CD4-positive, alpha-beta T cell treated with Interleukin-17A for 1 hour (primary cell): ENCODE measurements around the gene ZNF695.
A peak's percentile ranks its signal among the peaks of the same experiment; 100 is the strongest.
"Not testable (repeated sequence)": the region's sequence is repeated elsewhere in the genome, so short reads cannot be mapped to it uniquely, and the experiment has no call there.

Experiments
- DNase-seq: peaks from one replicate; pipeline ENCODE4 v3.0.0-alpha.2; 2020

Gene ZNF695

DNA sequence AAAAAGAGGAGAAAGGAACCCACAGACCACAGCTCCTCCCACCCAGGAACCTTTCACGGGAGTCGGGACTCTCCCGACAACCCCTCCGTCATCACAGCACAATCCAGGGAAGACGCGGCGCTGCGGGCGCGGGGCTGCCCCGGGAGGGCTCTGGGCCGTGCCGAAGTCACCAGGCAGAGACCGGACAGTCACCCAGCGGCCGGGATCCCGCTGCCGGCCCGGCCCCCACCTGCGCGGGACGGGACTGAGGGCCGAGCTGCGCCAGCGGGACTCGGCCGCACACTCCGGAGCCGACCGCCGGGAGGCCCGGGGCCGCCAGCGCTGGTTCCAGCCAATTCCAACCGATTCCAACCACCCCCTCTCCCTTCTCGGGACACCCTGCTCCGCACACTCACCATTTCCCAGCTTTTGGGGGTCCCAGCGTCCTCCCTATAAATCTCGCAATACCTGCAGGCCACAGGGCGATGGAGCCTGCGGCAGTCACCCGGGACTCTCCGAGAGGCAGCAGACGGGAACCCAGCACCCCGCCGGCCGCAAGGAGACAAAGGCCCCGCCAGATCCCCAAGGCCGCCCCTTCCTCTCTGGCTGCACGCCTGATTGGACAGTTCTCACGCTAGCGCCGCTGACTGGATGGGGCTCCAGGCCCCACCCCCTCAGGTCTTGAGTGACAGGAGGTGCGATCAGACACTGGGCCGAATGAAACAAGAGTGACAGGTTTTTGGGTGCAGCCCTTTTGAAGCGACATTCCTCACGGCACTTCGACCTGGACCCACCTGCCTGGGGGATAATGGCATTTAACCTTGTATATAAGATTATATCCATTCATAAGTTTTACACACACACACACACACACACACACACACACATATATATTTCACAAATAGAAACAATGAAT, at the start of gene ZNF695:
TSS of gene ZNF695 (minus strand) at position 547 of the 895 bp plus-strand sequence. CDS start at position 398, 149 bp downstream.
- DNase-seq = peak; percentile 32

DNA sequence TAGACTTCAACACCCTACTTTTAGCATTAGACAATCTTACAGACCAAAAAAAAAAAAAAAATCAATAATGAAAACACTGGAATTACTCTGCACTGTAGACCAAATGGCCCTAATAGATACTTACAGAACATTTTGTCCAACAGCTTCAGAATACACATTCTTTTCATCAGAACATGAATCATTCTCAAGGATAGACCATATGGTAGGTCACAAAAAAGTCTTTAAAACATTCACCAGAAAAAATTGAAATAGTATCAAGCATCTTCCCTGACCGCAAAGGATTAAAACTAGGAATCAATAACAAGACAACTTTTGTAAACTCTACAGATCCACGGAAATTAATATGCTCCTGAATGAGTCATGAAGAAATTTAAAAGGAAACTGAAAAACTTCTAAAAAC, 48.2 kb upstream of the ZNF695 start:
- no peak for DNase-seq

DNA sequence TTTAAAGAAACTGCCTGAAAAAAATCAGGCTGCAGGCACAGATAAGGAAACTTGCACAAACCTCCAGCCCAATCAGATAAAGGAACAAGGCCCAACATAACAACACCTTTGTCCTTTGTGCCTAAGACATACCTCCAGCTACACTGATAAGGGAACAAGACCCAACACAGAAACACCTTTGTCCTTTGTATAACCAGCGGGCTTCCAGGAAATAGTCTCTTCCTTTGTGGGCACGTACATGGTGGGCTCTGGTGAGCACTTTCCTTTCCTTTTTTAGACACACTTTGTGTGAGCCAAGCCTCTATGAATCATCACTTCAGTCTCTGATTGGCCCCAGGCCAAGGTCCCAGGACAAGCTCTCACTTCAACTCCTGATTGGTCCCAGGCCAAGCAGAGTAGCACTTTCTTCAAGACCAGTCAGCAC, 47.1 kb upstream of the ZNF695 start:
- no peak for DNase-seq

DNA sequence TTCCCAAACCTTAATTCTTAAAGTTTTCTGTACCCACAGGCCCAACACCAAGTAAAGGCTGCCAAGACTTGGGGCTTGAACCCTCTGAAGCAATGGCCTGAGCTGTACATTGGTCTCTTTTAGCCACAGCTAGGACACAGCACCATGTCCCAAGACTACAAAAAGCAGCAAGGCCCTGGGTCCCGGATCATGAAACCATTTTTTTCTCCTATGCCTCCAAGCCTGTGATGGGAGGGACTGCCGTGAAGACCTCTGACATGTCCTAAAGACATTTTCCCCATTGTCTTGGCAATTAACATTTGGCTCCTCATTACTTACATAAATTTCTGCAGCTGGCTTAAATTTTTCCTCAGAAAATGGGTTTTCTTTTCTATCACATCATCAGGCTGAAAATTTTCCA, 39.8 kb upstream of the ZNF695 start:
- DNase-seq = no peak

DNA sequence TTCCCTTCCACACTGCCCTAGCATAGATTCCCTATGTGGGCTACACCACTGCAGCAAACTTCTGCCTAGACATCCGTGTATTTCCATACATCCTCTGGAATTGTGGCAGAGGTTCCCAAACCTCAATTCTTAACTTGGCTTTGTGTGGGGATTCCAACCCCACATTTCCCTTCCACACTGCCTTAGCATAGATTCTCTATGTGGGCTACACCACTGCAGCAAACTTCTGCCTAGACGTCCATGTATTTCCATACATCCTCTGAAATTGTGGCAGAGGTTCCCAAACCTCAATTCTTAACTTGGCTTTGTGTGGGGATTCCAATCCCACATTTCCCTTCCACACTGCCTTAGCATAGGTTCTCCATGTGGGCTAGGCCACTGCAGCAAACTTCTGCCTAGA, 39.4 kb upstream of the ZNF695 start:
- no peak for DNase-seq

DNA sequence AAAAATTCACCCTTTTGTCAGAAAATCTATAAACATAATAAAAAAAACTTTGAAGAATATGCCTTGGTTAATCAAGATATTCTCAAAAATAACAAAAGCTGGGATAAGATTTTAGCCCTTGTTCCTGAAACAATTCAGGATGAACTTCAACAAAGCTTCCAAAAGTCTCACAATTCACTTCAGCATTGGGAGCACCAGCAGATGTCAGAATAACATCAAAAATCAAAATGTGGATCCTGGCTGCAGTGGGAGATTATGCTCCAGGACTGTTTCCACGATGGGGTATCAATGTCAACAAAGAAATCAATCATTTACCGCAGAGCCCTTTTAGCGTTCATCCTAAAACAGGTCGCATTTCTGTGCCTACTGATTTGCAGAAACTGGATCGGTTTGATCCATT, 35.5 kb upstream of the ZNF695 start:
- DNase-seq = no peak

DNA sequence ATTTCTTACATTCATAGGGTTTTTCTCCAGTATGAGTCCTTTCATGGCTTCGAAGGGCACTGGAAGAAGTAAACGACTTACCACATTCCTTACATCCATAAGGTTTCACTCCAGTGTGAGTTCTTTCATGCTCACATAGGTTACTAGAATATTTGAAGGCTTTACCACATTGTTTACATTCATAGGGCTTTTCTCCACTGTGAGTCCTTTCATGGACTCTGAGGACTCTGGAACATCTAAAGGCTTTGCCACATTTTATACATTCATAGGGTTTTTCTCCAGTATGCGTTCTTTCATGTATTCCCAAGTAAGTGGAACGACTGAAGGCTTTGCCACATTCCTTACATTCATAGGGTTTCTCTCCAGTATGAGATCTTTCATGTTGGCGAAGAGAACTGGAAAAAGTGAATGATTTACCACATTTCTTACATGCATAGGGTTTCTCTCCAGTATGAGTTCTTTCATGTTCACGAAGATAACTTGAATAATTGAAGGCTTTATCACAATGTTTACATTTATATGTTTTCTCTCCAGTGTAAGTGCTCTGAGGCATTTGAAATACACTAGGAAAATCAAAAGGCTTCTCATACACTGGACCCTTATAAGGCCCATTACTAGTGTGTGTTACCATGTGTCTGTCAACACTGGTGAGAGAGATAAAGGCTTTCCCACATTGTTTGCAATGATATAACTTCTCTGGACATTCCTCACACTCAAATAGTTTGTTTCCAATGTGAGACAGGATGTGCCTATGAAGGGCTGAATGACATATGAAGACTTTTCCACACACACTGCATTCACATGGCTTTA, 29.9 kb upstream of the ZNF695 start:
- DNase-seq = no peak

DNA sequence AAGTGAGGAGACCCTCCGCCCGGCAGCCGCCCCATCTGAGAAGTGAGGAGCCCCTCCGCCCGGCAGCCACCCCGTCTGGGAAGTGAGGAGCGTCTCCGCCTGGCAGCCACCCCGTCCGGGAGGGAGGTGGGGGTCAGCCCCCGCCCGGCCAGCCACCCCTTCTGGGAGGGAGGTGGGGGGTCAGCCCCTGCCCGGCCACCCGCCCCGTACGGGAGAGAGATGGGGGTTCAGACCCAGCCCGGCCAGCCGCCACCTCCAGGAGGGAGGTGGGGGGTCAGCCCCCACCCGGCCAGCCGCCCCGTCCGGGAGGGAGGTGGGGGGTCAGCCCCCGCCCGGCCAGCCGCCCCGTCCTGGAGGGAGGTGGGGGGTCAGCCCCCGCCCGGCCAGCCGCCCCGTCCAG, 24.4 kb upstream of the ZNF695 start:
- DNase-seq = not testable (repeated sequence)

DNA sequence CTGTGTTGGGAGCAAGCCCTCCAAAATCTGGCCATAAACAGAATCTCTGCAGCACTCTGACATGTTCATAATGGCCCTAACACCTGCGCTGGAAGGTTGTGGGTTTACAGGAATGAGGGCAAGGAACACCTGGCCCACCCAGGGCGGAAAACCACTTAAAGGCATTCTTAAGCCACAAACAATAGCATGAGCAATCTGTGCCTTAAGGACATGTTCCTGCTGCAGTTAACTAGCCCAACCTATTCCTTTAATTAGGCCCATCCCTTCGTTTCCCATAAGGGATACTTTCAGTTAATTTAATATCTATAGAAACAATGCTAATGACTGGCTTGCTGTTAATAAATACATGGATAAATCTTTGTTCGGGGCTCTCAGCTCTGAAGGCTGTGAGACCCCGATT, 16.8 kb upstream of the ZNF695 start:
- DNase-seq = not testable (repeated sequence)

DNA sequence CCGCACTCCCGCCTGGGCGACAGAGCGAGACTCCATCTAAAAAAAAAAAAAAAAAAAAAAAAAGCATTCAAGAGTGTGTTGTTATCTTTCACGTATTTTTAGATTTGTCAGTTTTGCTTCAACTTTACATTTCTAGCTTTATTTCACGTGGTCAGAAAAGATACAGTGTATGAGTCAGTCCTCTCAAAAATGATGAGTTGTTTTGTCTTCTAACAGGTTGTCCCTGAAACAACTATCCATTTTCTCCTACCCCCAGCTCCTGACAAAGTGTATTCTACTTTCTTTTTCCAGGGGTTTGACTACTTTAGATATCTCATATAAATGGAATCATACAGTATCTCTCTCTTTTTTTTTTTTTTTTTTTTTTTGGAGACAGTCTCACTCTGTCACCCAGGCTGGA, 5.5 kb upstream of the ZNF695 start:
- no peak for DNase-seq

DNA sequence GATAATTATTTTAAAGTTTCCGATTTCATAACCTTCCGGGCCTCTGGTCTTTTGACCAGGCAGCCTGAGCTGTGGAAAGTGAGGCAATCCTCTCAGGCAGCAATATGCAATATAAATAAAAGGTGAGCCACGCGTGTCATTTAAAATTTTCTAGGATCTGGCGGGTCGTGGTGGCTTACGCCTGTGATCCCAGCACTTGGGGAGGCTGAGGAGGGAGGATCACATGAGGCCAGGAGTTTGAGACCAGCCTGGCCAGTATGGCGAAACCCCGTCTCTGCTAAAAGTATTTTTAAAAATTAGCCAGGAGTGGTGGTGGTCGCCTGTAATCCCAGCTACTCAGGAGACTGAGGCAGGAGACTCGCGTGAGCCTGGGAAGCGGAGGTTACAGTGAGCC, 546 bp upstream of the ZNF695 start:
- DNase-seq = no peak

DNA sequence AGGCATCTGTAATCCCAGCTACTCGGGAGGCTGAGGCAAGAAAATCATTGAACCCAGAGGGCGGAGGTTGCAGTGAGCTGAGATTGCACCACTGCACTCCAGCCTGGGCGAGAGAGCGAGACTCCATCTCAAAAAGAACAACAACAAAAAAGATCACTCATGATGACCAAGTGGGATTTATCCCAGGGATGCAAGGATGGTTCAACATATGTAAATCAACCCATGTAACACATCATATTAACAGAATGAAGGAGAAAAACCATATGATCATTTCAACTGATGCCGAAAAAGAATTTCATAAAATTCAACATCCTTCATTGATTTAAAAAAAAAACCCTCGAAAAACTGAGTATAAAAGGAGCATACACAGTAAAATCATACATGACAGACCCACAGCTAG, 3.8 kb downstream of the ZNF695 start:
- DNase-seq = not testable (repeated sequence)

DNA sequence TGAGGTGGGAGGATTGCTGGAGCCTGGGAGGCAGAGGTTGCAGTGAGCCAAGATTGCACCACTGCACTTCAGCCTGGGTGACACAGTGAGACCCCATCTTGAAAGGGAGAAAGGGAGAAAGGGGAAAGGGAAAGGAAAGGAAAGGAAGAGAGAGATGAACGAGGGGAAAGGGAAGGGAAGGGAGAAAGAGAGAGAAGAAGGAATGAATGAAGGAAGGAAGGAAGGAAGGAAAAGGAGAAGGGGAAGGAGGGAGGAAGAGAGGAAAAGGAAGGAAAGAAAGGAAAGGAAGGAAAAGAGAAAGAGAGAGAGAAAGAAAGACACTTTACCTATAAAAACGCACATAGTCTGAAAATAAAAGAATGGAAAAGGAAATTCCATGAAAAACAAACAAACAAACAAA, 18.0 kb downstream of the ZNF695 start:
- no peak for DNase-seq

DNA sequence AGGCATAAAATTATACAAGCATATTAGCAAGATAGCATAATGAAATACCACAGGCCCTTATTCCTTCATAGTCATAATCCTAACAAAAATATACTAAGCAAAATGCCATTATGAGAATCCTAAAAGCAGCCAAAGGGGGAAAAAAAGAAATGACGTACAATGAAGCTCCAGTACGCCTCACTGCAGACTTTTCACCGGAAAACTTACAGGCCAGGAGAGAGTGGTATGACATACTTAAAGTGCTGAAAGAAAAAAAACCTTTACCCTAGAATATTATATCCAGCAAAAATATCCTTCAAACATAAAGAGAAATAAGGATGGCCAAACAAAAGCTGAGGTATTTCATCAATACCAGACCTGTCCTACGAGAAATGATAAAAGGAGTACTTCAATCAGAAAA, 19.5 kb downstream of the ZNF695 start:
- no peak for DNase-seq

DNA sequence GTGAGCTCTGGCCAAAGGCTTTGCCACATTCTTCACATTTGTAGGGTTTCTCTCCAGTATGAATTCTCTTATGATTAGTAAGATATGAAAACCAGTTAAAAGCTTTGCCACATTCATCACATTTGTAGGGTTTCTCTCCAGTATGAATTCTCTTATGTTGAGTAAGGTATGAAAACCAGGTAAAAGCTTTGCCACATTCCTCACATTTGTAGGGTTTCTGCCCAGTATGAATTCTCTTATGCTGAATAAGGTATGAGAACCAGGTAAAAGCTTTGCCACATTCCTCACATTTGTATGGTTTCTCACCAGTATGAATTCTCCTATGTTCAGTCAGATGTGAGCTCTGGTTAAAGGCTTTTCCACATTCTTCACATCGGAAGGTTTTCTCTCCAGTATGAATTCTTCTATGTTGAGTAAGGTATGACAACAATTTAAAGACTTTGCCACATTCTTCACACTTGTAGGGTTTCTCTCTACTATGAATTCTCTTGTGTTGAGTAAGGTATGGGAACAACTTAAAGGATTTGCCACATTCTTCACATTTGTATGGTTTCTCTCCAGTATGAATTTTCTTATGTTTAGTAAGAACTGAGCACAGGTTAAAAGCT, 20.7 kb downstream of the ZNF695 start:
- no peak for DNase-seq

DNA sequence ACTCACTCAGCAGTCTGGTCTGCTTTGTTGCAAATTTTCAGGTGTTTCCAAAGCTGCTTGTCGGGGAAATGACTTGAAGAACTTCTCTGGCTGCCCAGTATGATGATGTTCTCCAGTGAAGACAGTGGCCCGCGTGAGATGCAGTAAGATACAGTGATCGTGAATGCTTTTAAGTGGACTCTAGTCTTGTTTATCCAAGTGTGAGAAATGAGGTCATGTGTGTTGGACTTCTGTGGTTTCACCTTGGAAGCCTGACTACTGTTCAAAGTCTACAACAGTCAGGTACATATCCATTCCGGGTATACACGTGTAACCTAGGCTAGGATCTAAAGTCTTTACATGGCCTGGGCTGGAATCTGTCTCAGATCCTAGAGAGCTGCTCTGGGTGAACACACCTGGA, 29.1 kb downstream of the ZNF695 start:
- DNase-seq = no peak

DNA sequence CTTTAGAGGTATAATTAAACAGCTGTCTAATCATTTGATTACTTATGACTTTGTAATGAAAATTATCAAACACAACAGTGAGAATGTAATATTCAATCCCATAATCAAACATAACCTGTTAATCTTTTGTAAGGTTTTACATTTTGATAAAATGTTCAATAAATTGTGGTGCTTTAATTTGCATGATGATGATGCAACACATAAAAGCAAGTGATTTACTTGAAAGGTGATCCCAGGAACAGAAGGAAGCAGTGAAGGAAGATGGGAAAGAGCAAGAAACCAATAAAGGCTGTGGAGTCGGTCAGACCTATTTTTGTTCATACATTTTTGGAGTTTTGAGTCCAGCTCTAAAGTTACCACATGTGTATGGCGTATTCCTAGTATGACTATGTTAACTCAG, 29.6 kb downstream of the ZNF695 start:
- no peak for DNase-seq

DNA sequence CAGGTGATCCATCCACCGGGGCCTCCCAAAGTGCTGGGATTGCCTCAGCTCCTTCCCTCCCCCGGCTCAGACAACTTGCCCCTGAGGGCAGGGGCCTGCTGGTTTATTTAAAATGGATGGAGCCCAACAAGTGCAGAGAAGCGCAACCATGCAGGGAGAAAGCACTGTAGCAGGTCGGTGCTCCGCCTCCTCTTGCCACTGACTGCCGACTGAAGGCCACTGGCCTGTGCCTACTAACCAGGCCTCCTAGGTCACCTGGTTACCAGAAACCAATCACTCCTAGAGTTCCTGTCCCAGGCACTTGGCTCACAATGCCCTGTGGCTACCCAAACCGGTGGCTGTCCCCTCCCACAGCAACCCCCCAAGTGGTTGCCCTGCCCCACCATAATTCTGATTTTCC, 35.9 kb downstream of the ZNF695 start:
- no peak for DNase-seq

DNA sequence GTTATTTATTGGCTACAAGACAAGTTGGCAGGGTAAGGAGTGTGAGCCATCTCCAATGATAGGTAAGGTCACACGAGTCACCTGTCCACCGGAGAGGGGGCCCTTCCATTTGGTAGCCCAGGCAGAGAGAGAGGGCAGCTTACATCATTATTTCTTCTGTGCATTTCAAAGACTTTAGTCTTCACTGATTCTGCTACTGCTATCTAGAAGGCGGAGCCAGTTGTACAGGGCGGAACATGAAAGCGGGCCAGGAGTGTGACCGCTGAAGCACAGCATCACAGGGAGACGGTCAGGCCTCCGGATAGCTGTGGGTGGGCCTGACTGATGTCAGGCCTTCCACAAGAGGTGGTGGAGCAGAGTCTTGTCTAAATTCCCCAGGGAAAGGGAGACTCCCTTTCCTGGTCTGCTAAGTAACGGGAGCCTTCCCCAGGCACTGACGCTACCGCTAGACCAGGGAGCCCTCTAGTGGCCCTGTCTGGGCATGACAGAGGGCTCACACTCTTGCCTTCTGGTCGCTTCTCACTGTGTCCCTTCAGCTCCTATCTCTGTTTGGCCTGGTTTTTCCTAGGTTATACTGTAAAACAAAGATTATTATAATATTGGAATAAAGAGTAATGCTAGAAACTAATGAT, 36.7 kb downstream of the ZNF695 start:
- DNase-seq = peak; percentile 41

DNA sequence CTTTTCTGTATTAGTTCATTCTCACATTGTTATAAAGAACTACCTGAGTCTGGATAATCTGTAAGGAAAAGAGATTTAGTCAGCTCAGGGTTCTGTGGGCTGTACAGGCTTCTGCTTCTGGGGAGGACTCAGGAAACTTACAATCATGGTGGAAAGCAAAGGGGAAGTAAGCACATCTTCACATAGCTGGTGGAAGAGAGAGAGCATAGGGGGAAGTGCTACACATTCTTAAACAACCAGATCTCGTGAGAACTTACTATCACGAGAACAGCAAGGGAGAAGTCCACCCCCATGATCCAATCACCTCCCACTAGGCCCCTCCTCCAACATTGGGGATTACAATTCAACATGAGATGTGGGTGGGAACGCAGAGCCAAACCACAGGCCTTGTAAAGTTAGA, 38.2 kb downstream of the ZNF695 start:
- no peak for DNase-seq

DNA sequence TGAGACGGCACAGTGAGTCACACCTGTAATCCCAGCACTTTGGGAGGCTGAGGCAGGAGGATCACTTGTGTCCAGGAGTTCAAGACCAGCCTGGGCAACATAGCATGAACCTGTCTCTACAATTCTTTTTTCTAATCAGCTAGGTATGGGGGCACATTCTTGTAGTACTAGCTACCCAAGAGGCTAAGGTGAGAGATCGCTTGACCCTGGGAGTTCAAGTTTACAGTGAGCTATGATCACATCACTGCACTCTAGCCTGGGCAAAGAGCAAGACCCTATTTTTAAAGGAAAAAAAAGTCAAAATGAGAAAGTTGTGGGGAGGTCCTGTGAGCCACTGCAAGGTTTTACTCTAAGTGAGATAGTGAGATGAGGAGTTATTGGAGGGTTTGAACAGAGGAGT, 41.4 kb downstream of the ZNF695 start:
- no peak for DNase-seq

DNA sequence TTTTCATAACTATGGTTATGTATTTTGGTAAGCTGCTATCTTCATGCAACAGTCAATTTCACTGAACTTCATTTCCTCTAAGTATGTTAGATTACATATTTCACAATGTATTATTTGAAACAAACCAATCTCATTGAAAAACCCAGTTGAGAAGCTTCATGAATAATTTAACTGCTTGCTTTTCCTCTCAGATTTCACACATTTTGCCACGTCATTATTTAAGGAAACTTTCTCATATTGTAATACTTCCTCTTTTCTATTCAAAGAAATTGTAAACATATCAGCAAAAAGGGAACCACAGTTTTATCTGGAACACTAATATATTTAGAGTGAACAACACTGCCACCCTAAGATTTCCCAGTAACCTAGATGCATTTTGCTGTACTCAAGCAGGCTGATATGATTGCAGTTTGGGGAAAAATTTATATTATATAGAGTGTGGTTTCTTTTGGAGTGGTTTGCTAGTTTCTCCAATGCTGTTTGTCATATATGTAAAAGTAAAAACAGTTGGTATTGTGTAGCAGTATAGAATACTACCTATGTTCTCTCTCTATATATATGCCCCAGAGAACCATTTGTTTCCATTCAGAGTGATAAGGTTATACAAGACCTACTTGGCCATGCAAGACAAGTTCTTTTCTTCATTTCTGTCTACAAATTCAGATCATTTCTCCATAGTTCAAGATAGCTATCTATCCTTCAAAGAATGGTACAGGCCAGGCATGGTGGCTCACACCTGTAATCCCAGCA, 47.7 kb downstream of the ZNF695 start:
- peak; percentile 10 for DNase-seq
